Activated T-cell treated with anti-CD3 and anti-CD28 coated beads for 1 hour (primary cell): ENCODE measurements around the gene SMIM22.

ENCODE experiments used
- DNase-seq: peaks from one replicate; pipeline ENCODE4 v3.0.0-alpha.2; 2020; ENCODE audit warnings: low read depth

SMIM22 gene

DNA sequence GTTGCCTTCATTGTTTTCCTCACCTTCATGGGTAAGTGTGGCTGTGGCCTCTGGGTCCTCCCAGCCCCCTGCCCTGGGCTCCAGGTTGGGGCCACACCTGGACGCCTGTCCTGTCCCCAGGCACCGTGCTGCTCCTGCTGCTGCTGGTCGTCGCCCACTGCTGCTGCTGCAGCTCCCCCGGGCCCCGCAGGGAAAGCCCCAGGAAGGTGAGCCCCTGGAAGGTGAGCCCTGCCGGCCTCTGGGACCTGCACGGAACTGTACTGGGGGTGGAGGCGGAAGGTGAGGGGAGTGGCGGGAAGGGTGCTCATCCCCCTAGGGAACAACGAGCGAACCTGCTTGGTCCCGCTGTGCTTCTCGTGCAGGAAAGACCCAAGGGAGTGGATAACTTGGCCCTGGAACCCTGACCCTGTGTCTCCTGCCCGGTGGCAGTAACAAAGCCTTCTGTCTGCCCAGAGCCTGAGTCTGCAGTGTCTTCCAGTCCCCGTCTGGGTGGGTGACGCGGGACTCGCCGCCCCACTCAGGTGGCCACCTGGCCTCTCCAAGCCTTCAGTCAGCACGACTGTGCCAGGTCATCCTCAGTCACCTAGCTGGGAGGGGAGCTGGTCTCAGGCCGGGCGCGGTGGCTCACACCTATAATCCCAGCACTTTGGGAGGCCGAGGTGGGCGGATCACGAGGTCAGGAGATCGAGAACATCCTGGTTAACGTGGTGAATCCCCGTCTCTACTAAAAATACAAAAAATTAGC, 831 bp downstream of the SMIM22 start:
- no peak for DNase-seq

DNA sequence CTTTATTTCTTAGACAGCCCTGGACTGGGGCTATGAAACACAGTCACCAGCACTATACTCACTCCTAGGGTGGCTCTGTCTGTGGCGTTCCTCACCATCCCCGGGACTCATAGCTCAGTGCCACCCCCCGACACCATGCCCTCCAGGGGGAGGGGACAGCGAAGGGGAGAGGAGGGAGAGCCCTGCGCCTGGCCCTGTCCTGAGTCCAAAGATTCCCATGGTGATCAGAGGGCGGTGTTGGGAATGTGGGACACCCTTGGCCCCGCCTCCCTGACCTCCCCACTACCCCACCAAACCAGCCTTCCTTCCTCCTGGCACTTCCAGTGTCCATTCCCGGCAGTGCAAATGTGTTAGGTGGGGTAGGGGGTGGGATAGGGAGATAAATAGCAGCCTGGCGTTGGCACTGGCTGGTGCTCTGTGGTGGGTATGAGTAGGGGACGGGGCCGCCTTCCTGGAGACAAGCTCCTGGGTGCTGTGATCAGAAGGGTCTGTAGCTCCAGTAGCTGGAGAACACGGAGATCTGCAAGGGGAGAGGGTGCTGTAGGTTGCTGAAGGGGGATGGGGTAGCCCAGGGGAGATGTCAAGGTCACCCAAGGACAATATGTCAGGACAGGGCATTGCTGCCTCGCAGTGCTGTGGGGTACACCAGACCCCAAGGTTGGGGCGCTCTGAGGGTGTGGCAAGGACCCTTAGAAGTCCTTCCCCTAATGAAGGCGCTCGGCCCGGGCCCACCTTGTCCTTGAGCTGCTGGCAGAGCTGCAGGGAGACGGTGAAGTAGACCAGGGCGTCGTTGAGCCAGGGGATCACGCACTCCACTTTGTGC, 2.0 kb downstream of the SMIM22 start:
- no peak for DNase-seq

DNA sequence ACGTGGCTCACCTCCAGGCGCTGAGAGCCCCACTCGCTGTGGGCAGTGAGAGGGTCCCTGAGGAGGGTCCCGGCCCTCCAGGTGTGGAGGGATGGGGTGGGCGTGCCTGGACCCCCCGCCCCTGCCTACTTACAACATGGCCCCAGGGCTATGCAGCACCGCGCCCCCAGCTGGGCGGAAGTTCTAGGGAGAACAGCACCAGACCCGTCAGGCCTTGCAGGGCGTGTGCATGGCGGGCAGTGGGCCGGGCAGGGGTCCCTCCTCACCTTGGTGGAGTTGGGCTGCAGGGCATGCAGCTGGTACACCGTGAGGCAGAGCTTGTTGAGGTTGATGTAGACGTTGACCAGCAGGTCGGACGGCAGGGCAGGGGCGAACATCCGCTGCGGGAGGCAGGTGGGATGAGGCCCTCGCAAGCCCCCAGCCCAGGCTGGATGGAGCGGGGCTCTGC, 2.7 kb downstream of the SMIM22 start:
- DNase-seq: no peak

DNA sequence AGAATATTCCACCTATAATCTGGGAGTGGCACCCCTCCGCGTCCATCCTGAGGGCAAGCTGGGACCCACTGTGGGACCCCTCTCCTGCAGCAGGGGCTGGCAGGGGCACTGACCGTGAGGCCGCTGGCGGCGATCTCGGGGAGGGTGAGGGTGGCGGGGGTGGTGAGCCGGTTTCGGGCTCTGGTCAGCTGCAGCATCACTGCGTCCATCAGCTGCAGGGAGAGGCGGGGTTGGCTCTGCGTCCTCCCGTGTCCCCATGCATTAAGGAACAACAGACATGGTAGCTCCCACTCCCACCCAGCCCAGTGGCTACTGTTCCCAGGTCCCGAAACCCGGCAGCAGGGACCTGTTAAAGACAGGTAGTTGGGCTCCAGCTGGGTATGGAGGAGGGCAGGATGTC, 3.3 kb downstream of the SMIM22 start:
- DNase-seq: no peak

DNA sequence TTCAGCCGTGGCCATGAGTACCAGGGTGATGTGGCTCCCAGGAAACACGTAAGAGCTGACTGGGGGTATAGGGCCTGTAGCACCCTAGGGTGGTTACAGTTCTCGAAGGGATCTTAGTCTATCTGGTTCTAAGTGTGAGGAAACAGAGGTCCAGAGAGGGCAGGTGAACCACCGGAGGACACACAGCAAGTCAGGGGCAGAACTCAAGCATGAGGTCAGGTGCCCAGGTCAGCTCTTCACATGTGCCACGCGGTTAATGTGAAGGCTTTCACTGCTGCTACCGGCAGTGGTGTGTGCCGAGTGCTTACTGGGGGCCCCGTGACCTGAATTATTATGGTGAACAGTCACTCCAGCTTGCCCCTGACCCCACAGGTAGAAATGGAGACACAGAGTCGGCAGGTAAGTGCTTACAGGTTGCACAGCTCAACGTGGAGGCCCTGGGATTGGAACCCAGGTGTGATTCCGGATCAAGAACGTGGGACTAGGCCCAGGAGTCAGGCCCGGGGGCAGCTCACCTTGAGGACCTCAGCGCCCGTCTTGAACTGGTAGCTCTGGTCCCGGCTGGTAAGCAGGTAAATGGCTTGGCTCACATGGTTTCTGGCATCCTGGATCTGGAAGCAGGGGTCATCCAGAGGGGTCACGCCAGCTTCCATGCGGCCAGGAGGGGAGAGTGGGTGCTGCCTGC, 4.1 kb downstream of the SMIM22 start:
- DNase-seq: no peak

DNA sequence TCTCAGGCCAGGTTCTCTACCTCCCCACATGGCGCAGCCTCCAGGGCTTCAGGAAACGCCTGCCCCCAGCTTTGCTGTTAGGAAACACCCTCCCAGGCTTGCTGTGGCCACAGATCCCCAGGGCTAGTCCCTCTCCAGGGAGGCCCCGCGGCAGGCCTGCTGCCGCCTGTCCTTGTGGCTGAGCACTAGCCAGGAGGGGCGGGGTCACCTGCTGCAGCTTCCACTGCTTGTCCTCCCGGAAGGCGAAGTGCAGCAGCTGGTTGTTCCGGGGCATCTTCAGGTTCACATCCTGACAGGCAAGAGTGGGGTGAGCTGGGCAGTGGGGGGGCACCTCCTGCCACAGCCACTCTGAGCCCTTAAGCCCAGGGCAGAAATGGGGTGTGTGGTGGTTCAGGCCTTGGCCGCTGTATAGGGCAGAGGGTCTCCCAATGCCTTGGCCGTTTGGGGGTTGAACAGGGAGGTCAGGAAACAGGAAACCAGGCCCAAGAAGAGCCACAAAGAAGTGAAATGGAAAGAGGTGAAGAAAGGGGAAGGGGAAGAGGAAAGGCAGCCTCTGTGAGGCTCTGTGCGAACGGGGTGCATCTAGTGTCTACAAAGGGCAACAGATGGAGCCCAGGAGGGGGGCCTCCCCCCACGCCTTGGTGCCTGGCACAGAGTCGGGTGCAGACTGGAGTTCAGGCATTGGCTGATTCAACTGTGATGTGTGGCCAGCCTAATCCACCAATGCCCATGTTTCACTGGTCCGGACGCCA, 5.3 kb downstream of the SMIM22 start:
- DNase-seq: no peak

DNA sequence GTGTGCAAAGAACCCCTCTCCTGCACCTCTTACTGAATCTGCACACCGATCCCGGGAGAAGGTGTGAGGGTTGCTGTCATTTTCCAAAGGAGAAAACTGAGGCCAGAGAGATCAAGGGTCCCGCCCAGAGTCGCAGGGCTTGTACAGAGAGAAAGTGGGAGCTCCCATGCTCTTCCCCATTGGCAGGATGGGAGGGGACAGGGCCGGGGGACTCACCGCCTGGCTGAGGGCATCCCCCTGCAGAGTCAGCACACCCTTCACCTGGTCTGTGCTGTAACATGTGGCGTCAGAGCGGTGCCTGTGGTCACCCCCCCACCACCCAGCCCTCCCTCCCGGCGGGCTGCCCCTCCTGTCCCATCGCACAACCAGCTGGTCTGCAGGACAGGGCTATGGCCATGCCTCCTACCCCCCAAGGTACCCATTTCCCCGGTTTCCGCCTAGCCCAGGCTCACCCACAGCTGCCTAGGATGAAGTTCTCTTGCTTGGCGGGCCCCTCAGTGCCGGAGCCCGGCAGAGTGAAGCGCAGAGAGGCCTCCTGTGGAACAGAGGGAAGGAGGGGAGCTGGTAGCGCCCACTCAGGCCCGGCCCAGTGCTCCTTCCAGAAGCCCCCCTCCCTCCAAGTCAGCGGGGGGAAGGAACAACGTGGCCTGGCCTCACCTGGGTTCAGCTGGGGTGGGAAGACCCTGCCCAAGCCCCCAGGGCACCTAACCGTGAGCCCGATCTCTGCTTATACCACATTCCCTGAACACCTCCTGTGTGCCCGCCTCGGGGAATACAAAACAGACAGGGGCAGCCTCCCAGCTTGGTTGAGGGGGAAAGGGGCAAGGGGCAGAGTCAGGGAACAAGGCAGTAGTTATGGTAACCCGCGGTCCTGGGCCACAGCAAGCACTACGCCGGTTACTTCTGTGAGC, 6.1 kb downstream of the SMIM22 start:
- no peak for DNase-seq

DNA sequence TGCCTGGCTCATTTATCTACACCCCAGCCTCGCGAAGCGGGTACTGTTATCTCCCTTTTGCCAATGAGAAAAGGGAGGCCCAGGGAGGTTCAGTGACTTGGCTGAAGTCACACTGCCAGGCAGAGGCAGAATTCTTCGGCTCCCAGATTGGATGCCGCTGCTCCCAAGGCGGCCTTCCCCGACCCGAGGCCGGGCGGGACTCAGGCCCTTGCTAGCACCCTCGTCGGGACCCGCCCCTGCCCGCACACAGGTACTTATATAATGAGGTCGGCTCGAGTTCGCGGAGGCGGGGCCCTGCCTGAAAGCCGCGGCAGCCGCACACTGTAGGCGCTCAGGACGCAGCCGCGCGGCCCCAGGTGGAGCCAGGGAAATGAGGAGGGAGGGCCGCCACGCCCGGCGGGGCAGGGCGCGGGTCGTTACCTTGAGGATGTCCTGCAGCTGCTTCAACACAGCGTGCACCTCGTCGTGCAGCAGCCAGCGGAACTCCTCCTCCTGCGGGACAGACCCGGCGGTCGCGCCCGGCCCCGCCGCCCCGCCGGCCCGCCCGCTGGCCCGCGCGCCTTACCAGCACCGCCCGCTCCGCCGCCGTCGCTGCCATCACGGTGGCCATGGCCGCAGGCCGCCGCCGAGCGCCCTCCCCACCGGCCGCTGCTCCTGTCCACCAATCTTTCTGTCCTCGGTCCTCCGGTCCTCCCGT, 6.9 kb downstream of the SMIM22 start, which contains the start of gene ROGDI:
Gene ROGDI (minus strand): TSS at position 672 of the 697 bp plus-strand sequence. CDS start 62 bp downstream, at position 610.
- DNase-seq: peak; percentile 69

DNA sequence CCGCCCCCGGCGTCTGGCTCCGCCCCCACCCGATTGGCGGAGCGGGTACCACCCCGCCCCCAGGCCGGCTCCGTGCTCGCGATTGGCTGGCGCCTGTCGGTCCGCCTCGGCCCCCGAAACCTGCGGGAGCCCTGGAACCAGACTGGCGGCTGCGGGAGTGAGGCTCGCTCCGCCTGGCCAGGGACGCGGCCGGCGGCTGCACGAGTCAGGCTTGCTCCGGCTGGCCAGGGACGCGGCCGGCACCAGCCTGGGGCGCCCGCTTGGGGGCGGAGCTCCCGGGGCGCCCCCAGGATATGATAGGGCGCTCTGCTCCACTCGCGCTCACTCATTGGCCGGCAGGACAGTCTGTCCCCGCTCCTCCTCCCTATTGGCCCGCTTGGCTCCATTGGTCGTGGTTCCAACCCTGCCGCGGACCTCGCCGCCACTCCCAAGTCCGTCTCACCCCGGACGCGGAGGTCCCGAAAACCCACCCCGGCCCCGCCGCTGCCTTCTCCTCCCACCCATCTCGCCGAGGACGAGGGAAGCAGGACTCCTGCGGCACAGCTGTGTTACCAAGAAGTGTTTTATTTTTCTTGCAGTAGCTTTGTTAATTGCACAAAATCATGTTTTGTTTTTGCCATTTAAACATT, 7.6 kb downstream of the SMIM22 start:
- peak; percentile 84 for DNase-seq

DNA sequence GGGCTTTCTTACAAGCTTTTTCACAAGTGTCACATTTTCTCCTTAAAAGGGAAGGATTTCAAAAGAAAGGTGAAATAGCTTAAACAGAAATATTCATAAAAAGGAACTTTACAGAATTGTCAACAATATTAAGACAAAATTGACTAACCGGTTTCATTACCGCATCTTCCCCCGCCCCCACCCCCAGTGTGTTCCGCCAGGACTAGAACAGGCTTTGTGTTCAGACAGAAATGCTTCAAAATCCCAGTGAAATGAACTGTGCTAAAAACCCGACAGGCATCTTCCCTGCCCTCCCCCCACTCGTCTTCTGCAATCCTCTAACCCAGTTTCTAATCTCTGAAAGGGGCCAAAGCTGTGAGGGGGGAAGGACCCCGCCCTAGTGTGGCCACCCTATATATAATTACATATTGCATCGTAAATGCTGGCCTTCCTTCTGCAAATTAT, 8.3 kb downstream of the SMIM22 start:
- no peak for DNase-seq

DNA sequence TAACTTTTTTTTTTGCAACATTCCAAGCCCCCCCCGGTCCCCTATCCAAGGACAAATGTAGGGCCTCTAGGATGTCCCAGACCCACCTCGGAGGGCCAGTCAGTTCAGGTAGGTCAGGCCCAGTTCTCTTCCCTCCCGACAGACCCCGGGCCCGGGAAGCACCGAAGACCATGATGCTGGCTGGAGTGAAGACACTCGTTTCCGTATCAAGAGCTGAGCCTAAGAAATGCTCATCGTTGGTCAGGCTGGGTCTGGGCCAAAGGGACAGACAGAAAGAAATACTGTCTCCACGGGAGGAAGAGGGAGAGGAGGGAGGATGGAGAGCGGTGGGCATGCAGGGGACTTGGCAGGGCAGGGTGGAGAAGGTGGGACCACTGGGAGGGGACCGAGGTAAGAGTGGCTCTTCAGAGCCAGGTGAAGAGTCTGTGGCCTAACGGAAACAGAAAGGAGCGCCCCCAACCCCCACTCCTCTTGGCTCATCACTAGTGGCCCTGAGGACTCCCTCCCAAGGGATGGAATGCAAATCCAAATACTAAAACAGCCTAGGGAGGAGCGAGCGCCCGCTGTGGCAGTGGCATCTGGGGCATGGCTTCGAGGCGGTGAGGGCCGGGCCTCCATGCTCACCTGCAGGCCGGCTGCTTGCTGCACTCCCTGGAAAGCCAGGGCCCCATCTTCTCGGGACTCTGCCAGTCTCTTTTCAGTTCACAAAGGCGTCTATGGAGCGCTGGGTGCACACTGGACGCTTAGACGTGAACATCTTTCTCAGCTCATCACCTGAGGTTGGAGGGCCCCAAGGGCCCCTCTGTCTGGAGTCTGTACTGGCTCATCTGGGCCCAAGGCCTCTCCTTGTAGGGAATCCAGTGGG, 9.0 kb downstream of the SMIM22 start:
- no peak for DNase-seq

DNA sequence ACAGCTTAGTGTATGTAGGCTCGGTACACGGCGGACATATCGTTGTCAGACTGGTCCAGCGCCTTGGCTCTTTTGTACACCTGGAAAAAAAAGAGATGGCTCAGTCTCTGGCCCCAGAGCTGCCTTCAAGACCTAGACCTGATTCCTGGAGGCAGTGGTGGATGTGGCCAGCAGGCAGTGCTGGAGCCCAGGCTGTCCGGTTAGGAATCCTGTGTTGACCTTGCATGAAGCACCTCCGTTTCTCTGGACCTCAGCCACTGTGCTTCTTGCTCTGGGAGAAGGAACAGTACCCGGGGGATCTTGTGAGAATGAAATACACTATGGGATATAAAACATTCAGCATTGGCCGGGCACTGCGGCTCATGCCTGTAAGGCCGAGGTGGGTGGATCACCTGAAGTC, 10.1 kb downstream of the SMIM22 start:
- DNase-seq: no peak

DNA sequence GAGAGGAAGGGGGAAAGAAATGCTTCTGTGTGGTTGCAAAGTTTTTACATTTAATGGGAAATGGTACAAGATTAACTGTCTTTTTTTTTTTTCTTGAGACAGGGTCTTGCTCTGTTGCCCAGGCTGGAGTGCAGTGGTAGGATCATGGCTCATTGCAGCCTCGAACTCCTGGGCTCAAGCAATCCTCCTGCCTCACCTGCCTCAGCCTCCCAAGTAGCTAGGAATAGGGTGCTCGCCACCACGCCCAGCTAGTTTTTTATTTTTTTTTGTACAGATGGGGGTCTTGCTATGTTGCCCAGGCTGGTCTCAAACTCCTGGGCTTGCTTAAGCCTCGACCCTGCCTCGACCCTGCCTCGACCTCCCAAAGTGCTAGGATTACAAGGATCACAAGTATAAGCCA, 11.1 kb downstream of the SMIM22 start:
- DNase-seq: no peak

DNA sequence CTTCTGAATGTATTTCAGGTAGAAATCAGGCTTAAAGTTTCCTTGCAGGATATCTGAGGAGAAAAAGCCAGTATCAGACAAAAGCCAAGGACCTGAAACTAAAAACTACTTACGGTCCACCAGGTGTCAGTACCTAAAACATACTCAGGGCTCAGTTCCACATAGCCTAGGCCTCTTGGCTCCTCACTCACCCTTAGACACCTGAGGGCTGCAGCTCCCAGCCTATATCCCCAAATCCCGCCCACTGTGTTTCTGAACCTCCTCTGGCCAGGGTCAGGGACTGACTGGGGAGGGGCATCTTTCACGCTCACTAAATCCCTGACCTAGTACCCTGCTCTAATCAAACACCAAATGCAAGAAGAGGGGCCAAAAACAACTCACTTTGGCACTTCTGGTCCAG, 16.1 kb downstream of the SMIM22 start:
- no peak for DNase-seq

DNA sequence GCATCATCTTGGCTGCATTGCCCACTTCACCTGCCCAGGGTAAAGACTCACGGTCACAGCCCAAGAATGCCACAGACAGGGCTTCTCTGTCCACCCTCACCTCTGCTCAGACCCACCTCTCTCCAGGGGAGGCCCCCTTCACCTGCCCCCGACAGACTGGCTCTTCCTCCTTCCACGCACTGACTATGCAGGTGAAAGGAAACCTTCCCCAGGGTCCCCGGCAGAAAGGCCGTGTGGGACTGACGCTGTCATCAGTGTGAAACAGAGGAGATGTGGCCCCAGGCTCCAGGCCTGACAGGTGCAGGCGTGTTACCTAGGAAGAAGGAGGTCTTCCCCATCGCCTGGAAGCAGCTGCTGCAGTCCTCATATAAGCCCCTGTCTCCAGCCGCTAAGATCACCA, 16.6 kb downstream of the SMIM22 start:
- DNase-seq: no peak

DNA sequence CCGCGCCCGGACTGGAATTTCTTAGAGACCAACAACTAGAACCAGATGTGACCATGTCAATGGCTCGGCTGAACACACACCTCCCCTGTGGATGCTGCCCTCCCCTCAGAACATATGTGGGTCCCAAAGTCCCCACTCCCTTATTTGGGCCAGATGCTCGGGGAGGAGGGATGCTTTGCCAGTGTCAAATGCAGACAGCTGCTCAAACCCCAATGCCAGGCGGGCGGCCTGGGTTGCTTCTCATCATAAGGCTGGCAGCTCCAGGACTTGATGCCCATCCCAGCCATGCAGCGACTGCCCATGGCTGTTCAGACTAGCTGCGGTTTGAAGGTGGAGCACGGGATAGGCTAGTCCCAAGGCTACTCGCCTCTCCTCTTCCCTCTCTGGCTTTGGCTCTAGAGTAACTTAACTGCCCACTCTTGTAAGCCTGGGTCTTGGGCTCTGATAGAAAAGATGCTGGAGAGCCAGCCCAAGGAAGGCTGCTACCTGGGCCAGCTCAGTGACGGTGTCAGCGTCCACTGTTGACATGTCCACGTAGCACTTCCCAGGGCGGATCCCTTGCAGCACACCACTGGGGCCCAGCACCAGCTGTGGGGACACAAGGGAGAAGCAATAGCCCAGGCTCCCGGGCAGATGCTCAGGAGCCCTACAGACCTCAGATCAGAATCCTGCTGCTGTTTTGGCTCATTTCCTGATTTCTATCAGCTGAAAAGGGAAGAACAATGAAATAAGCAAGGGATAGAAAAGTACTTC, 18.3 kb downstream of the SMIM22 start:
- no peak for DNase-seq

DNA sequence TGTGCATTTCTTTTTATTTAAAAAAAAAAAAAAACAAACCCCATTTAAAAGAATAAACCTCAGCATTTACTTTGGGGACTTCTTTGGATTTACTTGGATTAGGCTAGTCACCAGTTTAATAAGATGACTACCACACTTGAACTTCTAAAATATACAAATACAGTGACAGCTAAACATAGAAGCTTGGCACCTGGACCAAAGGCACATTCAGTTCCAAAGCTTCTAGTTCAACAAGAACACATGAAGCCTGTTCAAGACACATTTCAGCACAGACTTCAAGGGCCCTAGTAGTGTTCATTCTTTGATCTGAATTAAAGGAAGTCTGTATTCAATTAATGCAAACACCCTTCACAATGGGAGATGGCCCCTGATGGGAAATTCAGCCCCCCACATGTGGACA, 18.9 kb downstream of the SMIM22 start:
- no peak for DNase-seq
